Dermis blood vessel endothelial cell (primary cell): ENCODE results near the gene NDEL1. TPM values are rescaled to one million over a fixed set of nuclear protein-coding genes. Genes with fewer than 3 reads are reported as not detected.
A peak's percentile ranks its signal among the peaks of the same experiment; 100 is the strongest.

Experiments
- DNase-seq: peaks from one replicate; pipeline ENCODE4 v3.0.0; 2010
- total RNA-seq: library from RNA; depleted of rRNA; stranded (reverse); fragments of >200 nt; gene quantifications from 2 replicates; pipeline ENCODE4 v1.2.3, GENCODE V29; 2014

Gene NDEL1
- total RNA-seq, 1 donor from 2014 or later: 47.6 TPM

DNA sequence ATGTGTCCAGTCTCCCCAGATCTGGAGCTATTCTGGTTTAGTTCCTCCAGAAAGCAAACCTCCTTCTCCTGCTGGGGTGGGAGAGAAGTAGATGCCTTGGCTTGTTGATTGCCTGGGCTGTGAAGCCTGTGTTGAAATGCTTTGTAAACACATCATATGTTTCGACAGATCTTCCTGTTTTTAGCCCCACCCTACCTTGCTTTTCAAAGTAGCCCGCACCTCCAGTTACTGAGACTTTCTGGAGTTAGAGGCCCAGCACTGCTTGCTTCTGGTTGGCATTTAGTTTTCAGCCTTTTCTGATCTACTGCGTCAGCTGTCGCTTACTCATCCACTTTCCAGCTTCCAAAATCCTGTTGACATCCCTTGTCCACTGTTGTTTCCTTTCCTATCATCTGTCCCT is 17.9 kb upstream of the NDEL1 start:
- no peak for DNase-seq

DNA sequence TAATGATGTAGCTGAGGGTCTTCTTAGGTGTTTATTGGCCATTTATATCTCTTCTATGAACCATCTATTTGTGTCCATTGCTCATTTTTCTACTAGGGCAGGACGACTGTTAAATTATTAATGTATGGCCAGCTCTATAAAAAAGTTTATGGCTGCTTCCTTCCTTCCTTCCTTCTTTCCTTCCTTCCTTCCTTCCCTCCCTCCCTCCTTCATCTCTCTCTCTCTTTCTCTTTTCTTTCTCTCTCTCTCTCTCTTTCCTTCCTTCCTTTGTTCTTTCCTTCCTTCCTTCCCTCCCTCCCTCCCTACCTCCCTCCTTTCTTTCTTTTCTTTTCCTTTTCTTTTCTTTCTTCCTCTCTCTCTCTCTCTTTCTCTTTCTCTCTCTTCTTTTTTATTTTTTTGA is 17.2 kb upstream of the NDEL1 start:
- DNase-seq: no peak

DNA sequence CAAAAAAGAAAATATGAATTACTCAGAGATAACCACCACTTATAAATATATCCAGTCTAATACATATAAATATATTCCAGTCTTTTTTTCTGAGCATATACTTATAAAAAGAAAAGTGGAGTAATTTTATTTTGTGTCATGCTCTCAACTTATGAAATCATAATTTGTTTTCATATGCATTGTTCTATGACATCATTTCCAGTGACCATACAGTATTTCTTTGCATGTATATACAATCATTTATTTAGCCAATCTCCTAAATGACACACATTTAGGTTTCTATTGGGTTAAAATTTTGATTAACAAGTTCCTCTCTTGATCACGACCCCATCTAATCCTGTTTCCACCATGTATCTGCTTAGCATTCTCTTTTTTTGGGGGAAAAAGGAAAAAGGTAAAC is 16.4 kb upstream of the NDEL1 start:
- no peak for DNase-seq

GRCh38 chr17:8420041-8420934 is 15.4 kb upstream of the NDEL1 start:
- peak; percentile 86 for DNase-seq

DNA sequence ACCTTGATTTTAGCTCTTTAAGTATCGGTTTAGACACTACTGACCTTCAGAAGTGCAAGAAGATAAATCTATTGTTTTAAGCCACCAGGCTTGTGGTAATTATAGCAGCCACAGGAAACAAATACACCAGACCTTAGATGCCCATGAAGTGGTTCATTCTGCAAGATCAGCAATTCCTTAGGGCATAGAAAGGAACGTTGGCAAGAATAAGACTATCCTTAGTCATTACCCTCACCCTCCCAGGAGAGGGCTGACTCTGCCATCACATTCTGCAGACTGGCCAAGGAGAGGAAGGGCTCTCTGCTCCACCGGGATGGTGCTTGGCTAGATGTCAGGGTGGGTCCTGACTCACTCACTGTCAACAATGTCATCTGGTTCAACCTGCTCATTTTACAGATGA is 14.1 kb upstream of the NDEL1 start:
- DNase-seq: peak; percentile 29

DNA sequence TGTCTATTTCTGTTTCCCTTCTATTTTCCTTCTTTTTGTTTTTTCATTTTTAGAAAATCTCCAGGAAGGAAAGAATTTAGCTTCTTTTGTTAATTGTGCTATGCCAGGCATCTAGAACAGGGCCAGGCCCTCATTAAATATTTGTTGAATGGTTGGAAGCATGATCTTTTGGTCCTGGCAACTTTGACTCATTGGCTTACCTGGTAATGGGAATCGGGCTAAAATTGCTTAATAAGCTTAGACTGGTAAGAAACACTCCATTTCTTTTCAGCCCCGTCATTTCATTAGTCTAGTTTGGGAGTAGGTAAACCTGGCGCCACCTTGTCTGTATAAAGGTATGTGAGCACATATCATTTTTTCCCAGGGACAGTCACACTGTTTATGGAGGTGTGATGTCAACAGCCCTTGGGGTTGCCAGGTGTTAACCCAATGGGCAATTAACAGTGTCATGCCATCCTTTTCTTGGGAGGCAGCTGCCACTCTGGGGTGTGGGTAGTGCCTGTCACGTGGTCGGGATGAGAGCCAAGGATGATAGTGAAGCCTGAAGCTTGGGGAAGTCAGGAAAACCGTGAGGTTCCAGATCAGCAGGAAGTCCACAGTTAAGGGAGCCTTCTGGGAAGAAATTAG is 9.5 kb upstream of the NDEL1 start:
- DNase-seq: no peak

- DNase-seq: no peak
These were observed 8.9 kb upstream of the NDEL1 start for GRCh38 chr17:8426802-8427201.

DNA sequence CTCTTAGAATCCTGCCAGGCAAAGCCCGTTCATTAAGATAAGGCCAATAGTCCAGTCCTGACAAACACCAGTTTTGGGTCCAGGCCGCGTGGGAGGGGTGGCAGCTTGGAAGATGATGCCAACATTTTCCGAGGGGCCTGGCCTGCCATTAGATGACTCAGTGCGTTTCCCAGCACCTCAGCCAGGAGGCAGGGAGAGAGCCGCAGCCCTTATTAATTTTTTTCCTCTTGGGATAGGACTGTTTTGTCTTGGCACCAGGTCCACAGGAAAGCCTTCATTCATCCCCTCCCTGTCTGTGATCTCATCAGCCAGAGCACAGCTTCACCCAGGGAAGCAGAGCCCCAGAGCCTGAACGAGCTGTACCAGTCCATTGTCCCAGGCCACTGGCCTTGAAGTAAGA is 4.7 kb upstream of the NDEL1 start:
- peak; percentile 62 for DNase-seq

DNA sequence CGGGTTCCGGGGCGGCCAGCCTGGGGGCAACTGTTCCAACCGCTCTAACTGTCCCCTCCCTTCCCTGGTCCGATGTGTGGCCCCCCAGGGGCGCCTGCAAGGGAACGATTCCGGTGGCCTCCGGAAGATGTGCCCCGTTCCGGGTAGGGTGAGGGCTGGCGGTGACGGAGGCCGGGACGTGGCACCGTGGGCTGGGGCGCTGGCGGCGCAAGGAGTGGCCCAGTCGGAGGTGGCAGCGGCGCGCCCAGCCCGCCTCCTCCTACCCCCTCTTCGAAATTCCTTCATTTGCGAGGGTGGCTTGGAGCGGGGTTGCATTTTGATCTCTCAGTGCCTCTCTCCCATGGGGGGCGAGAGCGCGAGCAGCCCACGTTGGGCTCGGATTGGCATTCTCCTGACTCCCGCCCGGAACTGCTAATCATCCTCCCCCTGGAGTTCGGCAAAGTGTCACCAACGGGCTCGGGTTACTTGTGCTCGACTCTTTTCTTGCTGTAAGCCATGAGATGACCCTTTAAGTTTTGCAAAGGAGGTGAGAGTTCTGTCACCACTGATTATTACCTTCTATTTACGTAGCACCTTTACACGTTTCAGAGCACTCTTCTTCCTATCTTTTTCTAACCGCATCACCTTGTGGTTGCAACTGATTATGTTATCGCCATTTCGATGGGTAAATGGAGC is 622 bp downstream of the NDEL1 start:
- peak; percentile 62 for DNase-seq

DNA sequence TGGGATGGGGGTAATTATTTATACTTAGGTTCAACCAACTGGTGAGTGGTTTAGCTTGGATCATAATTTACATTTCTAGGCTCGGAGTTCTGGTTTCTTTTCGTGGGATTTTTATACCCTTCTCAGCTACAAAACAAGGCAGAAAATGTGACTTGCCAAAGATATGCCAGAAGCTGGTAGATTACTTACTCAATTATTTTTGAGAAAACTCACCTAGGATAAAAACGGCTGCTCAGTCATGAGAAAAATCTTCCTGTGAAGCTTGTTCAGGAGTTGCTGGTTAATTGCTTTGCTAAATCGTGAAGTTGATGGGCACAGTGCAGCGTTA is 1.1 kb downstream of the NDEL1 start:
- no peak for DNase-seq

- DNase-seq: no peak
These were observed 2.8 kb downstream of the NDEL1 start for GRCh38 chr17:8438441-8438840.

DNA sequence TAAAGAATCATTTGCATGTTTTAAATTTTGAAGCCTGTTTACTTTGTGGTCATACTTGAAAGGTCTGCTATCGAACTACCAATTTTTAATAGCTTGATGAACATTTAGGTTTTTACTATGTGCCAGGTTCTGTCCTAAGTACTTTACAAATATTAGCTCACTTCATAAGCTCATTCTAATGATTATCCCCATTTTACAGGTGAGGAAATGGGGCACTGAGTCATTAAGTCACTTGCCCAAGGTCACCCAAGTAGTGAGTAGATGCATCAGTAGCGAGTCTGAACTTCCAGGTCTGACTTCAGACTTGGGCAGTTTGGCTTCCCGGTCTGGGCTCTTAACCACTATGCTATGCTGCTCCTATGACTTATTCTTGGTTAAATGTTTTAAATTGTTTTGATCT is 4.0 kb downstream of the NDEL1 start:
- DNase-seq: no peak

DNA sequence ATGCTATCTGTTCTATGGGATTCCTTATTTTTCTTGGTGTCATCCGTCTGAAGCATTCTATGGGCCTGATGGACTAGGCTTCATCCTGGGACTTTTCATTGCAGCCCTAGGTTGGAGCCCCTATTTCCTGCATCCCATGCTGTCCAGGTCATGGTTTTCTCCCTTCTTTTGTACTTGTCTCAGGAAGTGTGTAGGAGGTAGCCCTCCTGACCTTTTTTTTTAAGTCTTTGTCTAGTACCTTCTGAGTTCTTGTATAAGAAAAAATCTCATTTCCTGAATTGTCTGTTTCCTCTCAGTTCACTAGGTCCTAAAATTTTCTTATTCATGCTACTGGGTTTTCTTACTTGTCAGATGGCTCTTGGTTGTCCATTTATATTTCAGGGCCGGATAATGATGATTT is 6.0 kb downstream of the NDEL1 start:
- DNase-seq: peak; percentile 43

- DNase-seq: no peak
These were observed 6.6 kb downstream of the NDEL1 start for GRCh38 chr17:8442310-8442709.

- no peak for DNase-seq
These were observed 8.1 kb downstream of the NDEL1 start for GRCh38 chr17:8443756-8444155.

DNA sequence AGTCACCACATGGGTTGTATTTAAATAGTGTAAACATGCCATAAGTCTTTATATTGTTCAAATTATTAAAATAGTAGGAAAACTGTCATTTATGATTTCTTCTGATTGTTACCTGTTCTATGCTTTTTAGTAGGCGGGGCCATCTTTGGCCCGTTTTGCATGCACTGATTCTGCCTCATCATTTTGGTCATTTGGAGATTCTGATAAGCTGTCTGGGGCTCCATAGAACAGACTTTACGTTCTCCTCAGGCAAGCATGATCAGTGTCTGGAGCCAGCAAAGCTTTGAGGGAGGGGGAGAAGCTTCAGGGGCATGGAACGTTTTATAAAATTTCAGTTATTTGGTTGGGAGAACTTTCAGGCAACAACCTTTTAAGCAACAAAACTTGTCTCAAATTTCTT is 8.8 kb downstream of the NDEL1 start:
- DNase-seq: no peak

GRCh38 chr17:8445536-8445935 is 9.9 kb downstream of the NDEL1 start:
- DNase-seq: peak; percentile 71

- DNase-seq: peak; percentile 33
These were observed 12.1 kb downstream of the NDEL1 start for GRCh38 chr17:8447799-8448198.

DNA sequence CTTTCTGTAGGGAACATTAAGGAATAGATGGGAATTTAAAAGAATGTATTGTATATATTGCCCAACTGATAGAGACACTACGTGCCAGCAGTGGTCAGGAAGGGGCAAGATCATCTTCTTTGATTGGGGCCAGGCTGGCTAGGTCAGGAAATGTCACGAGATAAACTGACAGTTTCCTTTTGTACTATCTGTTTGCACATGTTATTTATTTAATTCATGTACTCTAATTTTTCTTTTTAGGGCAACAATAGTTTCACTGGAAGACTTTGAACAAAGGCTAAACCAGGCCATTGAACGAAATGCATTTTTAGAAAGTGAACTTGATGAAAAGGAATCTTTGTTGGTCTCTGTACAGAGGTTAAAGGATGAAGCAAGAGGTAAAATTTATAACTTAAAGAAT is 12.6 kb downstream of the NDEL1 start:
- DNase-seq: no peak

DNA sequence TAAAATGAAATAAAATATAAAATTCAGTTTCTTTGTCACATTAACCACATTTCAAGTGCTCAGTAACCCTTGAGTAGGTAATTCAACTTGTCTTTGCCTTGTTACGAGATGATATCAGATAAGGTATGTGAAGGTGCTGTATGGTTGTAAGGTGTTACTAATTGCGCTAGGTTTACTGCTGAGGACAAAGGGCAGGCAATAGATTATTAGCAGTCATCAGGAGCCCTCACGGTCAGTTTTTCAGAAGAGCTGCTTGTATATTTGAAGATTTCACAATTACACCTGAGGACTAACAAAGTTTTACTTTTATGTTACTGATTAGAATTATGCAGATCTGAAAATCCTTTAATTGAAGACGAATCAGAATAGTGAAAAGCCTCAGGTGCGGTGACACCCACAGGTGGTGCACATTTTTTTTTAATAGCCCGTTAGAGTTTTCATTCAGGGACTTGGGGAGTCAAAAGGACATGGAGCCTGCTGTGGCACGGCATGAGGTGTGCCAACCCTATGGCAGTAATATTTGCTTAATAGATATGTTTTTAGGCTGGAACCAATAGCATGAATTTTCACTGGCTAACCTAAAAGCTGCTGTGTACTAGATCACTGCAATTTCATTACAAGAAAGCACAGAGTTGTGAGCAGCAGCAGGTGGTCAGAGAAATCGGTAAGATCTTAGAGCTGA is 16.4 kb downstream of the NDEL1 start:
- no peak for DNase-seq

- no peak for DNase-seq
These were observed 17.6 kb downstream of the NDEL1 start for GRCh38 chr17:8453326-8453725.

GRCh38 chr17:8455665-8456209 is 20.1 kb downstream of the NDEL1 start:
- DNase-seq: no peak

GRCh38 chr17:8458128-8458527 is 22.4 kb downstream of the NDEL1 start:
- DNase-seq: no peak
